PC-9 (cell line): ENCODE data around the gene ZNF317.

Experiments
- EZH2 ChIP-seq: fragments of 200-600 bp; sonication (generic); IDR thresholded peaks from 2 replicates; pipeline ENCODE4 v1.8.0; 2017; ENCODE audit warnings: antibody characterized with exemption, low read depth
- TF ChIP-seq, protein P1 (sequence below): fragments of 200-600 bp; sonication (generic); conservative IDR thresholded peaks from 2 replicates; pipeline ENCODE4 v1.6.1; 2017; ENCODE audit warnings: mixed run types, antibody characterized with exemption, mild to moderate bottlenecking, moderate library complexity

DNA sequence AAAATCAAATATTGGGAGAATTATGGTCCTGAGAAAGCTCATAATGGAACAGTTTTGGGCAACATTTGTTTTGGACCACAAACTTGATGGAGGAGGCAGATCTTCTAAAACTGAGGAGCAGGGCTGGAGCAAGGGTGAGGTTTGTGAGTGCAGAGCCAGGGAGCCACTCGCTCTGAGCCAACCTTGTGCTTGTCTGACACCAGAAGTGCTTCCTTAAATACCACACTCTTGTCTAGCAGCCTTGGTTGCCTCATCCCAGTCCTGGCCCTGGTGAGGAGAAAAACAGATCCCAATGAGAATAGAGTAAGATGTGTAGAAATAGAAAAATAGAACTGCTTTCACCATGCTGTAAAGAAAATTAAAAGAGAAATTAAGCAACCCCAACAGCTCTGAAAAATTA, 6.7 kb downstream of the ZNF317 start:
- TF ChIP-seq, protein P1, sequence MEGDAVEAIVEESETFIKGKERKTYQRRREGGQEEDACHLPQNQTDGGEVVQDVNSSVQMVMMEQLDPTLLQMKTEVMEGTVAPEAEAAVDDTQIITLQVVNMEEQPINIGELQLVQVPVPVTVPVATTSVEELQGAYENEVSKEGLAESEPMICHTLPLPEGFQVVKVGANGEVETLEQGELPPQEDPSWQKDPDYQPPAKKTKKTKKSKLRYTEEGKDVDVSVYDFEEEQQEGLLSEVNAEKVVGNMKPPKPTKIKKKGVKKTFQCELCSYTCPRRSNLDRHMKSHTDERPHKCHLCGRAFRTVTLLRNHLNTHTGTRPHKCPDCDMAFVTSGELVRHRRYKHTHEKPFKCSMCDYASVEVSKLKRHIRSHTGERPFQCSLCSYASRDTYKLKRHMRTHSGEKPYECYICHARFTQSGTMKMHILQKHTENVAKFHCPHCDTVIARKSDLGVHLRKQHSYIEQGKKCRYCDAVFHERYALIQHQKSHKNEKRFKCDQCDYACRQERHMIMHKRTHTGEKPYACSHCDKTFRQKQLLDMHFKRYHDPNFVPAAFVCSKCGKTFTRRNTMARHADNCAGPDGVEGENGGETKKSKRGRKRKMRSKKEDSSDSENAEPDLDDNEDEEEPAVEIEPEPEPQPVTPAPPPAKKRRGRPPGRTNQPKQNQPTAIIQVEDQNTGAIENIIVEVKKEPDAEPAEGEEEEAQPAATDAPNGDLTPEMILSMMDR, result no peak
- no peak for TF ChIP-seq EZH2
